A549 (cell line): ENCODE data around the gene SMARCD1. TPM values are rescaled to one million over a fixed set of nuclear protein-coding genes. Genes with fewer than 3 reads are reported as not detected.

Experiments used
- ATAC-seq, 2 experiments: fragments of 200-7000 bp in 1 of 2; fragments of >200 bp in 1 of 2; cut with Nextera tagmentation in 1 of 2; cut with Tn5 transposase in 1 of 2; 3 replicates each; pipeline versions ENCODE4 v1.8.0 to v1.9.1; 2018 to 2020; ENCODE audit warnings: mild to moderate bottlenecking in 1 of 2, moderate library complexity in 1 of 2
- CTCF ChIA-PET: fragments of 300-600 bp; sonication (Branson Sonifier 250); formaldehyde crosslinking; extraction: SDS; loops from one replicate; lab custom pipeline; 2021; ENCODE audit warnings: antibody characterized with exemption, inconsistent platforms; lab: Yijun Ruan, JAX
- POLR2A ChIA-PET: fragments of 350-600 bp; formaldehyde crosslinking; extraction: SDS; loops from one replicate; lab custom pipeline; 2021; ENCODE audit warnings: antibody characterized with exemption, inconsistent platforms; lab: Yijun Ruan, JAX
- DNase-seq, 2 experiments: peaks; one replicate each; pipeline versions ENCODE4 v3.0.0 to v3.0.0-alpha.2; 2011 to 2016; ENCODE audit warnings: low read depth in 1 of 2, low spot score in 1 of 2
- FAIRE-seq: peaks from 2 replicates; lab custom pipeline; 2011; peaks lifted over from hg19 to GRCh38; lab: Jason Lieb, UNC
- H3K27ac ChIP-seq, 2 experiments: fragments of >200 bp; sonication (Bioruptor Twin); formaldehyde crosslinking; 3 replicates each; pipeline ENCODE4 v1.5.1; 2016 to 2017
- H3K4me1 ChIP-seq: fragments of >200 bp; sonication (Bioruptor Twin); formaldehyde crosslinking; 3 replicates; pipeline ENCODE4 v1.6.1; 2016
- H3K4me2 ChIP-seq: fragments of >200 bp; sonication (Bioruptor Twin); formaldehyde crosslinking; 3 replicates; pipeline ENCODE4 v1.6.1; 2016
- H3K4me3 ChIP-seq: fragments of >200 bp; sonication (Bioruptor Twin); formaldehyde crosslinking; 3 replicates; pipeline ENCODE4 v1.5.1; 2016
- H3K9me3 ChIP-seq: fragments of >200 bp; sonication (Bioruptor Twin); formaldehyde crosslinking; 3 replicates; pipeline ENCODE4 v1.6.1; 2016
- BCL3 ChIP-seq: fragments of >200 bp; sonication (Bioruptor Twin); formaldehyde crosslinking; IDR thresholded peaks from 3 replicates; pipeline ENCODE4 v1.6.1; 2016
- BHLHE40 ChIP-seq: IDR thresholded peaks from 2 replicates; pipeline ENCODE4 v1.6.1; 2012; ENCODE audit warnings: low read depth, low read length, inconsistent platforms
- CBX2 ChIP-seq: fragments of 200-600 bp; sonication (generic); IDR thresholded peaks from 2 replicates; pipeline ENCODE4 v1.6.1; 2016; ENCODE audit warnings: low read depth, mild to moderate bottlenecking, borderline replicate concordance
- CBX8 ChIP-seq: fragments of 200-600 bp; sonication (generic); IDR thresholded peaks from 2 replicates; pipeline ENCODE4 v1.6.1; 2016
- CEBPB ChIP-seq, 2 experiments: fragments of >200 bp in 1 of 2; sonication (Bioruptor Twin) in 1 of 2; formaldehyde crosslinking in 1 of 2; IDR thresholded peaks; 2 replicates each; pipeline ENCODE4 v1.6.1; 2012 to 2016
- CTCF ChIP-seq: fragments of >200 bp; sonication (Bioruptor Twin); formaldehyde crosslinking; IDR thresholded peaks from 3 replicates; pipeline ENCODE4 v1.5.1; 2016
- EHMT2 ChIP-seq: fragments of 200-600 bp; sonication (generic); IDR thresholded peaks from 2 replicates; pipeline ENCODE4 v1.6.1; 2016; ENCODE audit warnings: antibody characterized with exemption, low read depth, mild to moderate bottlenecking, moderate library complexity
- ESRRA ChIP-seq: fragments of 150-350 bp; IDR thresholded peaks from 2 replicates; pipeline ENCODE4 v1.6.1; 2014; ENCODE audit warnings: mild to moderate bottlenecking, low read length, borderline replicate concordance
- FOXS1 ChIP-seq: fragments of 250-450 bp; sonication (Bioruptor Pico); IDR thresholded peaks from 2 replicates; pipeline ENCODE4 v1.5.0; 2020; ENCODE audit warnings: mild to moderate bottlenecking, moderate library complexity
- GATA3 ChIP-seq: IDR thresholded peaks from 2 replicates; pipeline ENCODE4 v1.6.1; 2012; ENCODE audit warnings: borderline replicate concordance
- HDAC2 ChIP-seq: fragments of 200-600 bp; sonication (generic); IDR thresholded peaks from 2 replicates; pipeline ENCODE4 v1.6.1; 2016
- HOXA7 ChIP-seq: fragments of 250-450 bp; sonication (Bioruptor Pico); IDR thresholded peaks from 2 replicates; pipeline ENCODE4 v1.5.0; 2020; ENCODE audit warnings: mild to moderate bottlenecking, moderate library complexity
- HOXB13 ChIP-seq: fragments of 250-450 bp; sonication (Bioruptor Pico); IDR thresholded peaks from 2 replicates; pipeline ENCODE4 v1.5.0; 2020; ENCODE audit warnings: low read depth, mild to moderate bottlenecking, moderate library complexity
- KDM1A ChIP-seq: fragments of 200-600 bp; sonication (generic); IDR thresholded peaks from 2 replicates; pipeline ENCODE4 v1.6.1; 2016; ENCODE audit warnings: low read depth, mild to moderate bottlenecking
- KDM5A ChIP-seq: fragments of 200-600 bp; sonication (generic); IDR thresholded peaks from 2 replicates; pipeline ENCODE4 v1.6.1; 2016; ENCODE audit warnings: antibody characterized with exemption, mild to moderate bottlenecking
- MAFK ChIP-seq: fragments of 450-650 bp; IDR thresholded peaks from 2 replicates; pipeline ENCODE4 v1.6.1; 2014; ENCODE audit not compliant: partially characterized antibody
- PBX3 ChIP-seq: IDR thresholded peaks from 2 replicates; pipeline ENCODE4 v1.6.1; 2012
- PHF8 ChIP-seq: fragments of 200-600 bp; sonication (generic); IDR thresholded peaks from 2 replicates; pipeline ENCODE4 v1.6.1; 2016; ENCODE audit warnings: low read depth, mild to moderate bottlenecking, antibody characterized with exemption, moderate library complexity, borderline replicate concordance
- POLR2AphosphoS2 ChIP-seq: conservative IDR thresholded peaks from 2 replicates; pipeline ENCODE4 v1.6.1; 2012; ENCODE audit warnings: low read length, improper control_type of control experiment, inconsistent platforms
- RNF2 ChIP-seq: fragments of 200-600 bp; sonication (generic); IDR thresholded peaks from 2 replicates; pipeline ENCODE4 v1.6.1; 2016; ENCODE audit warnings: low read depth, mild to moderate bottlenecking, antibody characterized with exemption, moderate library complexity, borderline replicate concordance
- USF2 ChIP-seq: fragments of 450-650 bp; IDR thresholded peaks from 2 replicates; pipeline ENCODE4 v1.6.1; 2014; ENCODE audit warnings: antibody characterized with exemption
- ZFP36 ChIP-seq: fragments of 450-650 bp; IDR thresholded peaks from 2 replicates; pipeline ENCODE4 v1.6.1; 2014; ENCODE audit warnings: borderline replicate concordance; ENCODE audit not compliant: partially characterized antibody
- whole genome bisulfite sequencing: methylation state at CpG from one replicate; pipeline ENCODE4 v1.1.6; 2017; ENCODE audit errors: missing lambda C conversion rate; 5-methylcytosine and 5-hydroxymethylcytosine counted together
- polyA plus RNA-seq, 4 experiments: library from polyadenylated mRNA; depleted of rRNA in 3 of 4; stranded (reverse); fragments of >200 nt; fragmentation: RNase III in 1 of 4; extraction: RNeasy Plus Mini Kit Qiagen cat#74134 plus additional on column Dnase treatment in 1 of 4; gene quantifications; 2 replicates in 3 of 4; 3 replicates in 1 of 4; pipeline ENCODE4 v1.2.3, GENCODE V29; 2011 to 2017
- TF ChIP-seq, protein P1 (sequence below): fragments of 250-450 bp; sonication (Bioruptor Pico); IDR thresholded peaks from 2 replicates; pipeline ENCODE4 v1.5.0; 2021; ENCODE audit warnings: mild to moderate bottlenecking, moderate library complexity, borderline replicate concordance

SMARCD1 gene
- polyA plus RNA-seq, 2 of the 4 experiments (the other 2 are of a cell fraction) = 62.5 to 80.7 TPM

GRCh38 chr12:50104417-50105366, 19.6 kb downstream of the SMARCD1 start:
- ATAC-seq (no peak), FAIRE-seq (no peak), DNase-seq (no peak)
- Histone ChIP-seq H3K4me3 (no peak overlapping the region), H3K4me2 (no peak overlapping the region), H3K27ac (no peak overlapping the region), H3K9me3 (no peaks in the 10 kb centered on the region), H3K4me1 (peaks cover 6% of the 10 kb centered on the region)
- WGBS = 72% methylated on average over 13 of the region's 14 CpGs
- TF ChIP-seq HOXB13 (CRISPR knock-in tag) (no peak), HOXA7 (no peak), ESRRA (no peak), KDM1A (no peak), RNF2 (no peak), FOXS1 (CRISPR knock-in tag) (no peak), GATA3 (no peak), BCL3 (no peak), MAFK (no peak)
- ChIA-PET CTCF (interaction anchor here (0.8 to 17.7 kb wide), 10 partner anchors 8 to 227 kb away, joined by 3 to 309 read pairs (median 6); partner anchors contain the start of genes CERS5, COX14 and SMARCD1), POLR2A (interaction anchor here (0.5 to 0.6 kb wide), 3 partner anchors 20 to 361 kb away, joined by 4 to 5 read pairs (median 4); partner anchors contain the start of gene SMARCD1)

DNA sequence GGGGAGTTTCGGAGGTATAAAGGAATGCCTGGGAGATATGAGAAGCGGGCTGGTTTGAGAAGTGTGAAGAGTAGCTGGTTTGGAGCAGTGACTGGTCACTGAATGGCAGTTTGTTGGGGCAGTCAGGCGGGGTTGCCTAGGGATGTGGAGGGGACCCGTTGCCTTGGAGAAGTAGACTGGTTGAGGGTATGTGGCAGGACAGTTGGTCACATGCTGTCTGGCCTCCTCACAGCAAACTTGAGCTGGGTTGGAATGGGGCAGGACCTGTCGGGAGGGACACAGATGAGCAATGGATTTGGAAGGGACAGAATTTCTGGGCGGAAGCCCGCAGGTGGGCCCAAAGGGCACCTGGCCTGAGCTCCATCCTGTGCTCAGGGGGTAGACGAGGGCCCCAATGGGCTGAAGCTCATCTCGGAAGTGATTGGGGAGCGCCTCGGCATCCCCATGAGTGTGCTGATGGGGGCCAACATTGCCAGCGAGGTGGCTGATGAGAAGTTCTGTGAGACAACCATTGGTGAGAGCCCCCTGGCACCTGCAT, 20.8 kb downstream of the SMARCD1 start:
- WGBS = 82% methylated on average over 12 of the region's 12 CpGs
- no peak for FAIRE-seq
- no peak for ATAC-seq

GRCh38 chr12:50106907-50107306, 21.8 kb downstream of the SMARCD1 start:
- DNase-seq (no peak), ATAC-seq (no peak), FAIRE-seq (no peak)
- H3K4me2 ChIP-seq = no peak overlapping the region
- ChIA-PET CTCF (interaction anchor here (1.9 to 17.7 kb wide), 4 partner anchors 22 to 69 kb away, joined by 4 to 309 read pairs (median 6); partner anchors contain the start of gene SMARCD1), POLR2A (no interaction called here)
- H3K9me3 ChIP-seq = no peaks in the 10 kb centered on the region
- WGBS = 18% methylated on average over 3 of the region's 3 CpGs
- H3K4me3 ChIP-seq = no peak overlapping the region
- H3K27ac ChIP-seq = no peak overlapping the region
- peaks cover 24% of the 10 kb centered on the region for H3K4me1 ChIP-seq
- TF ChIP-seq USF2 (no peak), CBX2 (no peak), KDM5A (no peak), CTCF (no peak), ZFP36 (no peak), HDAC2 (no peak), PHF8 (no peak), CBX8 (no peak), GATA3 (no peak), POLR2AphosphoS2 (no peak), MAFK (no peak), BHLHE40 (no peak), EHMT2 (no peak)
- TF ChIP-seq, protein P1, sequence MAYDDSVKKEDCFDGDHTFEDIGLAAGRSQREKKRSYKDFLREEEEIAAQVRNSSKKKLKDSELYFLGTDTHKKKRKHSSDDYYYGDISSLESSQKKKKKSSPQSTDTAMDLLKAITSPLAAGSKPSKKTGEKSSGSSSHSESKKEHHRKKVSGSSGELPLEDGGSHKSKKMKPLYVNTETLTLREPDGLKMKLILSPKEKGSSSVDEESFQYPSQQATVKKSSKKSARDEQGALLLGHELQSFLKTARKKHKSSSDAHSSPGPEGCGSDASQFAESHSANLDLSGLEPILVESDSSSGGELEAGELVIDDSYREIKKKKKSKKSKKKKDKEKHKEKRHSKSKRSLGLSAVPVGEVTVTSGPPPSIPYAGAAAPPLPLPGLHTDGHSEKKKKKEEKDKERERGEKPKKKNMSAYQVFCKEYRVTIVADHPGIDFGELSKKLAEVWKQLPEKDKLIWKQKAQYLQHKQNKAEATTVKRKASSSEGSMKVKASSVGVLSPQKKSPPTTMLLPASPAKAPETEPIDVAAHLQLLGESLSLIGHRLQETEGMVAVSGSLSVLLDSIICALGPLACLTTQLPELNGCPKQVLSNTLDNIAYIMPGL (CRISPR knock-in tag) = no peak

More for the DNA sequence above, 20.8 kb downstream of the SMARCD1 start:
- CTCF ChIA-PET = interaction anchor here (1.3 to 17.7 kb wide), 6 partner anchors 10 to 209 kb away, joined by 3 to 309 read pairs (median 6); partner anchors contain the start of gene SMARCD1
- no peaks in the 10 kb centered on the region for H3K9me3 ChIP-seq
- DNase-seq = no peak
- TF ChIP-seq ZFP36 = no peak
- no peak for TF ChIP-seq PBX3
- TF ChIP-seq CEBPB (IDR thresholded peaks at IDR 0.05) = no peak
- peaks cover 19% of the 10 kb centered on the region for H3K4me1 ChIP-seq
- POLR2A ChIA-PET = interaction anchor here (0.9 kb wide), 1 partner anchor 21 kb away, joined by 3 read pairs; no protein-coding TSS in a partner anchor
- H3K4me3 ChIP-seq = no peak overlapping the region
- H3K27ac ChIP-seq = no peak overlapping the region
- no peak overlapping the region for H3K4me2 ChIP-seq
